Adrenal gland (tissue), 12 donors: ENCODE data around the gene DLG2. TPM values are rescaled to one million over a fixed set of nuclear protein-coding genes. Genes with fewer than 3 reads are reported as not detected.

Experiments
- DNase-seq, 7 donors: peaks; one replicate each; pipeline ENCODE4 v3.0.0-alpha.2; 2019 to 2020
- H3K27ac ChIP-seq, 5 donors: fragments of 200-600 bp; sonication (generic) in 4 of 5; 1 replicate in 3 of 5; 2 replicates in 2 of 5; pipeline versions ENCODE4 v1.5.1 to v1.8.0; 2016 to 2020; ENCODE audit warnings: mild to moderate bottlenecking in 1 of 5
- H3K27me3 ChIP-seq: fragments of 200-600 bp; 2 replicates; pipeline ENCODE4 v1.8.0; 2021
- H3K36me3 ChIP-seq, 2 donors: fragments of 200-600 bp; replicated peaks in 1 of 2; 1 replicate in 1 of 2; 2 replicates in 1 of 2; pipeline versions ENCODE4 v1.5.1 to v1.8.0; 2018 to 2022
- H3K4me1 ChIP-seq, 2 donors: fragments of 200-600 bp; replicated peaks in 1 of 2; 1 replicate in 1 of 2; 2 replicates in 1 of 2; pipeline versions ENCODE4 v1.5.1 to v1.8.0; 2018 to 2021
- H3K4me3 ChIP-seq, 4 donors: fragments of 200-600 bp; sonication (generic) in 3 of 4; one replicate each; pipeline ENCODE4 v1.5.1; 2016 to 2018
- H3K9me3 ChIP-seq, 3 donors: fragments of 200-600 bp; sonication (generic) in 1 of 3; replicated peaks in 1 of 3; 1 replicate in 2 of 3; 2 replicates in 1 of 3; pipeline versions ENCODE4 v1.5.1 to v1.8.0; 2016 to 2021
- CTCF ChIP-seq, 6 experiments: fragments of 450-650 bp in 4 of 6; fragments of 200-600 bp in 2 of 6; sonication (generic) in 1 of 6; IDR thresholded peaks; 1 replicate in 5 of 6; 2 replicates in 1 of 6; pipeline versions ENCODE4 v1.5.1 to v1.8.0; 2016 to 2021; ENCODE audit warnings: antibody characterized with exemption in 6 of 6, mild to moderate bottlenecking in 2 of 6, moderate library complexity in 1 of 6
- POLR2A ChIP-seq, 2 donors: fragments of 450-650 bp; IDR thresholded peaks; one replicate each; pipeline ENCODE4 v1.6.1; 2017; ENCODE audit warnings: antibody characterized with exemption in 2 of 2, mild to moderate bottlenecking in 2 of 2, moderate library complexity in 1 of 2
- WGBS, 4 donors: extraction: QIAGEN DNeasy Blood & Tissue Kit in 2 of 4; methylation state at CpG; one replicate each; pipeline versions ENCODE4 v1.1.5 to v1.1.7; 2013 to 2017; 5-methylcytosine and 5-hydroxymethylcytosine counted together
- intact Hi-C, 2 donors: fragments of 100-400 bp; cut with DNase I; formaldehyde crosslinking; loops; one replicate each; pipeline versions ENCODE4 v1.14.1 to v1.15.0; 2022 to 2023
- polyA plus RNA-seq, 3 donors: library from polyadenylated mRNA; stranded (reverse); fragments of 200-250 nt in 2 of 3; fragments of 350-450 nt in 1 of 3; fragmentation: Illumina TruSeq in 1 of 3; extraction: RNeasy Lipid Tissue Mini Kit (QIAGEN cat#74804) in 1 of 3; gene quantifications; one replicate each; pipeline ENCODE4 v1.2.3, GENCODE V29; 2013 to 2014
- total RNA-seq, 9 donors: library from RNA; depleted of rRNA in 4 of 9; stranded (reverse); fragments of >200 nt in 4 of 9; fragments of 120-200 nt in 1 of 9; fragmentation: NEBNext Ultra II Directional in 1 of 9; extraction: Animal tissue kit (Norgen Biotek cat#: 25700) in 1 of 9; gene quantifications; one replicate each; pipeline versions ENCODE4 v1.1.0 to v1.2.4, GENCODE V29; 2013 to 2023
- donor health status: healthy with polysubstance abuse.
- donor health status: Bipolar disorder and iron deficiency.
- donor health status: DM: yes; HTN: yes; CAD: no.
- donor health status: DM: no; HTN: no; CAD: no.
- donor health status: DM: no; HTN: no; CAD: no.
- donor health status: DM: yes; HTN: yes; CAD: no.

DLG2 gene
- total and polyA plus RNA-seq, 12 donors, result 8.3 to 101 (median 37.5) TPM

- WGBS, 4 donors, result 77 to 81% (median 78%) methylated on average over 2 of the region's 2 CpGs
- Histone ChIP-seq H3K4me3 (no peak overlapping the region), H3K27ac (no peak overlapping the region), H3K9me3 (no peaks in the 10 kb centered on the region), H3K27me3 (no peaks in the 10 kb centered on the region), H3K36me3 (no peaks in the 10 kb centered on the region), H3K4me1 (peaks cover 7 to 9% of the 10 kb centered on the region in 2 donors)
- no peak for DNase-seq
- no peak for TF ChIP-seq POLR2A (IDR thresholded peaks at IDR 0.05)
- intact Hi-C loops, result no loop called here
These were observed 1900.8 kb downstream of the DLG2 start for GRCh38 chr11:83726316-83726715.

- peaks cover 7 to 9% of the 10 kb centered on the region in 2 donors for H3K4me1 ChIP-seq
- WGBS, 4 donors, result 35 to 65% (median 46%) methylated on average over 4 of the region's 4 CpGs
These were observed 1901.4 kb downstream of the DLG2 start for GRCh38 chr11:83725728-83726127.

GRCh38 chr11:83725269-83725560, 1901.9 kb downstream of the DLG2 start:
- H3K27ac ChIP-seq, result no peak overlapping the region
- WGBS, 4 donors, result 20 to 30% (median 27%) methylated on average over 4 of the region's 4 CpGs
- intact Hi-C loops, result no loop called here

More at GRCh38 chr11:83725728-83726127, 1901.4 kb downstream of the DLG2 start:
- H3K27ac ChIP-seq, result no peak overlapping the region
- H3K9me3 ChIP-seq, result no peaks in the 10 kb centered on the region
- intact Hi-C loops, result no loop called here
- H3K36me3 ChIP-seq, result no peaks in the 10 kb centered on the region
- H3K27me3 ChIP-seq, result no peaks in the 10 kb centered on the region
- TF ChIP-seq POLR2A (IDR thresholded peaks at IDR 0.05) (no peak), CTCF (IDR thresholded peaks at IDR 0.05) (no peak)
- no peak overlapping the region for H3K4me3 ChIP-seq
- DNase-seq, result no peak

DNA sequence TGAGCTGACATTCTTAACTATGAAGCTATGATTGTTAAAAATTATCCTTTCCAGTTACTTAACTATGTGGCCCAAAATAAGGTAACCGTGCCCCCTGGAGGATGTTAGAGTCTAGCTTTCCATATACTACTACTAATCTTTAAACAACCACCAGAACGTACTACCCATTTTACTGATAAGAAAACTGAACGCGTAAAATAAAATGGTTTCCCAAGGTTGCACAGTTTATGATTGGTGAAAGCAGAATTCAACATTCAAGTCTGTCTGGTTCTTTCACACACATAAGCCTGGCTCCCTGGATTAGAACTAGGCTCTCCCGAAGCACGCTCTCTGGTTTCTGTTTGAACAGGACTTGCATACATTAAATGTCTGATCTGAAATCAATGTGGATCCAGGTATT, 1903.1 kb downstream of the DLG2 start:
- TF ChIP-seq POLR2A (IDR thresholded peaks at IDR 0.05), result no peak
- TF ChIP-seq CTCF (IDR thresholded peaks at IDR 0.05), result peak in 3 of 6 experiments; percentile 16 to 25 (median 20)
- intact Hi-C loops, result no loop called here
- Histone ChIP-seq H3K9me3 (no peaks in the 10 kb centered on the region), H3K27me3 (no peaks in the 10 kb centered on the region), H3K36me3 (no peaks in the 10 kb centered on the region), H3K4me1 (peaks cover 7 to 9% of the 10 kb centered on the region in 2 donors), H3K4me3 (peak overlapping the region in 1 of 4 donors; percentile 46), H3K27ac (no peak overlapping the region)
- DNase-seq, result peak in 4 of 7 donors; percentile 18 to 32 (median 26)
- 24 to 37% (median 26%) methylated on average over 6 of the region's 6 CpGs for WGBS, 4 donors

More at GRCh38 chr11:83725269-83725560, 1901.9 kb downstream of the DLG2 start:
- Histone ChIP-seq H3K4me1 (peaks cover 7 to 9% of the 10 kb centered on the region in 2 donors), H3K27me3 (no peaks in the 10 kb centered on the region), H3K9me3 (no peaks in the 10 kb centered on the region), H3K4me3 (peak overlapping the region in 1 of 4 donors; percentile 46), H3K36me3 (no peaks in the 10 kb centered on the region)
- TF ChIP-seq POLR2A (IDR thresholded peaks at IDR 0.05), result no peak
- TF ChIP-seq CTCF (IDR thresholded peaks at IDR 0.05), result no peak
- no peak for DNase-seq

DNA sequence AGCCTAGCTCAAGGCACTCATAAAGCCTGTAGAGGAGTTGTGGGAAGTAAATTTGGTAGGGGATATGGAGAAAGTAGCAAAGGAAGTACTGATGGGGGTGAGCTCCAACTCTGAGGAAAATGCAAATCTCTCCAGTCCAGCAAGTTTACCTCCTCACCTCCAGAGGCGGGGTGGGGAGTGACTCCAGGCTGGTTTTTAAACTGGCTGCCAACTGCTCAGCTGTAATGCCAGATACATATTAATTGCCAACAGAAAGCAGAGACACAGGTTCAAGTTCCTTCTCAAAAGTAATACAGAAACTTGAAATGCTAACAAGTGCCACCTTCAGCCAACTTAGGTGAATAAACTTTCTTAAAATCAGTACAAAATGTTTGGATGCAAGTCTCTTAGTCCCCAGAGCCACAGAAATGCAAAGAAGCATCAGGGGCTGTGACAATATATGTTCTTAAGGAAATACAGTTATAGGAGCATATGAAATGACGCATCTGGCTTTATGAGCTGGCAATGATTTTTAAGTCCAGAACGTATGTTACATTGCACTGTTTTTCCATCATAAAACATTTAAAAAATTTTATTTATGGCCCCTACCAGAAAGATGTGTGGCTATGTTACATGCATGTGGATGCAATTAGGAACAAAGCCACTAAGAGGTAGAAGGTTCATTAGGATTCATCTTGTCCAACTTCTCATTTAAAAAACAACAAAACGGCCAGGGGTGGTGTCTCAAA, 1904.6 kb downstream of the DLG2 start:
- intact Hi-C loops, result no loop called here

More for the DNA sequence above, 1904.6 kb downstream of the DLG2 start:
- Histone ChIP-seq H3K4me1 (peaks cover 7 to 9% of the 10 kb centered on the region in 2 donors), H3K27ac (no peak overlapping the region), H3K27me3 (no peaks in the 10 kb centered on the region), H3K36me3 (no peaks in the 10 kb centered on the region), H3K9me3 (no peaks in the 10 kb centered on the region), H3K4me3 (no peak overlapping the region)
- WGBS, 4 donors, result 78 to 90% (median 80%) methylated on average over 4 of the region's 4 CpGs
- no peak for DNase-seq
- no peak for TF ChIP-seq CTCF (IDR thresholded peaks at IDR 0.05)
- TF ChIP-seq POLR2A (IDR thresholded peaks at IDR 0.05), result no peak
